ENCODE results near the gene GOLM1.

GRCh38 chr9:86082870-86083269, 16.5 kb downstream of the GOLM1 start:
- TF ChIP-seq CTCF (IDR thresholded peaks at IDR 0.05), result no peak
- no peak for TF ChIP-seq POLR2A (IDR thresholded peaks at IDR 0.05)

Data from Peyer's patch (tissue), 4 donors.